HepG2 (cell line): ENCODE results near the gene SOX12. TPM values are rescaled to one million over a fixed set of nuclear protein-coding genes. Genes with fewer than 3 reads are reported as not detected.

Experiments used
- FOXK2 ChIP-seq: fragments of 450-650 bp; IDR thresholded peaks from 2 replicates; pipeline ENCODE4 v1.6.1; 2016
- GTF2F1 ChIP-seq: fragments of 150-350 bp; IDR thresholded peaks from 2 replicates; pipeline ENCODE4 v1.6.1; 2014; ENCODE audit warnings: low read length
- GZF1 ChIP-seq: sonication (generic); formaldehyde crosslinking; IDR thresholded peaks from 2 replicates; pipeline ENCODE4 v1.5.1; 2020; ENCODE audit warnings: mild to moderate bottlenecking, missing genetic modification reagents
- HNRNPLL ChIP-seq: fragments of 200-400 bp; formaldehyde crosslinking; IDR thresholded peaks from 2 replicates; pipeline ENCODE4 v1.6.1; 2017; ENCODE audit warnings: mild to moderate bottlenecking, low read depth, low read length; ENCODE audit not compliant: poor library complexity, severe bottlenecking
- KDM3A ChIP-seq: IDR thresholded peaks from 2 replicates; pipeline ENCODE4 v1.6.1; 2018; ENCODE audit warnings: low read depth, missing compliant biosample characterization
- NRL ChIP-seq: sonication (generic); formaldehyde crosslinking; IDR thresholded peaks from 2 replicates; pipeline ENCODE4 v1.5.0; 2020; ENCODE audit warnings: missing genetic modification reagents, mild to moderate bottlenecking, moderate library complexity, borderline replicate concordance
- SCMH1 ChIP-seq: sonication (generic); formaldehyde crosslinking; IDR thresholded peaks from 2 replicates; pipeline ENCODE4 v1.9.0; 2021; ENCODE audit warnings: missing genetic modification reagents, mild to moderate bottlenecking, borderline replicate concordance
- STAT6 ChIP-seq: sonication (generic); formaldehyde crosslinking; IDR thresholded peaks from 2 replicates; pipeline ENCODE4 v1.4.0; 2020; ENCODE audit warnings: missing genetic modification reagents, mild to moderate bottlenecking, borderline replicate concordance
- TBX3 ChIP-seq: fragments of 450-650 bp; IDR thresholded peaks from 2 replicates; pipeline ENCODE4 v1.6.1; 2017; ENCODE audit warnings: antibody characterized with exemption, mild to moderate bottlenecking, inconsistent platforms, borderline replicate concordance
- ZBTB25 ChIP-seq: IDR thresholded peaks from 2 replicates; pipeline ENCODE4 v1.6.1; 2018; ENCODE audit warnings: missing genetic modification reagents
- ZNF646 ChIP-seq: sonication (generic); formaldehyde crosslinking; IDR thresholded peaks from 2 replicates; pipeline ENCODE4 v1.9.0; 2021; ENCODE audit warnings: mild to moderate bottlenecking, missing genetic modification reagents
- polyA plus RNA-seq, 8 experiments: library from polyadenylated mRNA; depleted of rRNA in 3 of 8; stranded (reverse) in 7 of 8; unstranded in 1 of 8; fragments of >200 nt; fragmentation: Illumina TruSeq in 4 of 8; extraction: Trizol in 4 of 8; gene quantifications; 2 replicates each; pipeline versions ENCODE4 v1.2.1 to v1.2.3, GENCODE V29; 2011 to 2016; ENCODE audit warnings: low read depth in 4 of 8, missing spikeins in 1 of 8, mixed read lengths in 1 of 8; ENCODE audit not compliant: insufficient read depth in 1 of 8
- total RNA-seq, 5 experiments: library from RNA; depleted of rRNA; stranded (reverse); fragments of >200 nt; fragmentation: Illumina TruSeq; extraction: Trizol; gene quantifications; 2 replicates each; pipeline ENCODE4 v1.2.3, GENCODE V29; 2016; ENCODE audit warnings: low read depth in 1 of 5
- TF ChIP-seq, protein P1 (sequence below): sonication (generic); formaldehyde crosslinking; IDR thresholded peaks from 2 replicates; pipeline ENCODE4 v1.4.0; 2020; ENCODE audit warnings: missing genetic modification reagents
- TF ChIP-seq, protein P2 (sequence below): IDR thresholded peaks from 2 replicates; pipeline ENCODE4 v1.6.1; 2016; ENCODE audit warnings: control low read depth

SOX12 gene
- total and polyA plus RNA-seq, 2 of the 13 experiments (the other 11 are each of a cell fraction or from before 2014, with no cell fraction given), result 10.0 to 18.7 TPM

GRCh38 chr20:371755-372542 lies 46.6 kb downstream of the SOX12 start (continued):
- TF ChIP-seq ZNF646 (CRISPR knock-in tag) (no peak; the same call in 1 of the 2 replicates), KDM3A (CRISPR knock-in tag) (peak; percentile 99; the same call in 1 of the 2 replicates), GZF1 (CRISPR knock-in tag) (no peak; the same call in 1 of the 2 replicates), GTF2F1 (peak; percentile 27; the same call in 1 of the 2 replicates), TBX3 (peak; percentile 76; the same call in 1 of the 2 replicates), HNRNPLL (no peak), NRL (CRISPR knock-in tag) (peak; percentile 54; the same call in 1 of the 2 replicates), FOXK2 (no peak), ZBTB25 (peak; percentile 99), STAT6 (CRISPR knock-in tag) (peak; percentile 99), SCMH1 (no peak)
- TF ChIP-seq, protein P1, sequence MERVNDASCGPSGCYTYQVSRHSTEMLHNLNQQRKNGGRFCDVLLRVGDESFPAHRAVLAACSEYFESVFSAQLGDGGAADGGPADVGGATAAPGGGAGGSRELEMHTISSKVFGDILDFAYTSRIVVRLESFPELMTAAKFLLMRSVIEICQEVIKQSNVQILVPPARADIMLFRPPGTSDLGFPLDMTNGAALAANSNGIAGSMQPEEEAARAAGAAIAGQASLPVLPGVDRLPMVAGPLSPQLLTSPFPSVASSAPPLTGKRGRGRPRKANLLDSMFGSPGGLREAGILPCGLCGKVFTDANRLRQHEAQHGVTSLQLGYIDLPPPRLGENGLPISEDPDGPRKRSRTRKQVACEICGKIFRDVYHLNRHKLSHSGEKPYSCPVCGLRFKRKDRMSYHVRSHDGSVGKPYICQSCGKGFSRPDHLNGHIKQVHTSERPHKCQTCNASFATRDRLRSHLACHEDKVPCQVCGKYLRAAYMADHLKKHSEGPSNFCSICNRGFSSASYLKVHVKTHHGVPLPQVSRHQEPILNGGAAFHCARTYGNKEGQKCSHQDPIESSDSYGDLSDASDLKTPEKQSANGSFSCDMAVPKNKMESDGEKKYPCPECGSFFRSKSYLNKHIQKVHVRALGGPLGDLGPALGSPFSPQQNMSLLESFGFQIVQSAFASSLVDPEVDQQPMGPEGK (CRISPR knock-in tag), result peak; percentile 100
- TF ChIP-seq, protein P2, sequence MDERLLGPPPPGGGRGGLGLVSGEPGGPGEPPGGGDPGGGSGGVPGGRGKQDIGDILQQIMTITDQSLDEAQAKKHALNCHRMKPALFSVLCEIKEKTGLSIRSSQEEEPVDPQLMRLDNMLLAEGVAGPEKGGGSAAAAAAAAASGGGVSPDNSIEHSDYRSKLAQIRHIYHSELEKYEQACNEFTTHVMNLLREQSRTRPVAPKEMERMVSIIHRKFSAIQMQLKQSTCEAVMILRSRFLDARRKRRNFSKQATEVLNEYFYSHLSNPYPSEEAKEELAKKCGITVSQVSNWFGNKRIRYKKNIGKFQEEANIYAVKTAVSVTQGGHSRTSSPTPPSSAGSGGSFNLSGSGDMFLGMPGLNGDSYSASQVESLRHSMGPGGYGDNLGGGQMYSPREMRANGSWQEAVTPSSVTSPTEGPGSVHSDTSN, result peak; percentile 52; the same call in 1 of the 2 replicates
